Inflammatory macrophage treated with lipopolysaccharide for 1 hour (primary cell): ENCODE data around the gene ZNF516.

Experiments
- DNase-seq, 2 donors: peaks; one replicate each; pipeline ENCODE4 v3.0.0-alpha.2; 2020 to 2022

ZNF516 gene

DNA sequence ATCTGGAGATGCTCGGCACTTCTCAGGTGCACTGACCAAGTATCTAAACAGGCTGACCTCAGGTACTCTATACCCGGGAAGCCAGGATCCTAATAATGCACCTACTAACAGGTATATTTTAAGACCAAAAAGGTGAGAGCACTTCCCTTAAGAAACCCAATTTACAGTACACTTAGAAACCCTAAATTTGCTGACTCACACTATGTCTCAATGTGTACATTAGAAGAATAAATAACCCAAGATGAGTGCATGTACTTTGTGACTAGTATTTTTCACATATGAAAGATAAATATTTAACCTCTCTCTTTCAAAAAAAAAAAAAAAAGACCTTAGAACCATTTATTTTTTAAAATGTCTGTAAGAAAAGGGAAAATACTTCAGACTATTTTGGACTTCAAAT lies 118.8 kb downstream of the ZNF516 start:
- DNase-seq = no peak

GRCh38 chr18:76374330-76375281 lies 120.4 kb downstream of the ZNF516 start:
- no peak for DNase-seq

DNA sequence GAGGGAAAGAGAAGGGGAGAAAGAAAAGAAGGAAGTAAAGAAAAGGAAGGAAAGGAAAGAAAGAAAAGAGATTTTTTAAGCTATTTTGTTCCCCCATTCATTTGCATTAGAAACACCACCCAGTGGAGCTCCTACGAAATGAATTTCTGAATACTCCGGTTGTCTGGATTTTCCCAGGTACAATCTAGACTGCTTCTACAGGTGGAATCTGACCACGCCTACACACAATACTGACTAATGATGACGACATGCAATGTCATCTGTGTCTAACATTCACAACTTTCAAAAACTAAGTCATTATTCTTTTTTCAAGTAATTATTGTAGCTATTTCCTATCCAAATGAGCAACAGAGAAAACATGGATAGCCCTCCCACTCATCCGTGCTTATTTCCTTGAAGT lies 121.7 kb downstream of the ZNF516 start:
- no peak for DNase-seq

- no peak for DNase-seq
Measured at GRCh38 chr18:76371301-76372203, 123.5 kb downstream of the ZNF516 start.

GRCh38 chr18:76370686-76371085 lies 124.4 kb downstream of the ZNF516 start:
- no peak for DNase-seq

- DNase-seq = no peak
Measured at GRCh38 chr18:76370201-76370600, 124.8 kb downstream of the ZNF516 start.

DNA sequence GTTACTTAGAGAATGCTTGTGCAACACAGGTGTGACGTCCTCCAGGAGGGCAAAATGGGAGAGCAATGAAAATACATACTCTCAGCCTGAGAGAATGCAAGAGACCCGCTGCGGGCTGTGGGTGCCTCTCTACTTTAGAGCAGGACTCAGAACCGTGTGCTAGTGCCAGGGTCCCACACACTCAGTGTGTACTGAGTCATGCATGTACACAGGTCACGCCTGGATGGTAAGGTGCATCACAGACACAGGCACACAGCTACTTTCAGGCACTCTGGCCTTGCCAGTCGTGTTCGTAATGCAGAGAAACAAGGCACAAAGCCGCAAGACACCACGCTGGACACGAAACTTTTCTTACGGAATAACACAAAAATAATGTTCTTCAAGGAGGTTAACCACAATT lies 125.3 kb downstream of the ZNF516 start:
- DNase-seq = no peak

DNA sequence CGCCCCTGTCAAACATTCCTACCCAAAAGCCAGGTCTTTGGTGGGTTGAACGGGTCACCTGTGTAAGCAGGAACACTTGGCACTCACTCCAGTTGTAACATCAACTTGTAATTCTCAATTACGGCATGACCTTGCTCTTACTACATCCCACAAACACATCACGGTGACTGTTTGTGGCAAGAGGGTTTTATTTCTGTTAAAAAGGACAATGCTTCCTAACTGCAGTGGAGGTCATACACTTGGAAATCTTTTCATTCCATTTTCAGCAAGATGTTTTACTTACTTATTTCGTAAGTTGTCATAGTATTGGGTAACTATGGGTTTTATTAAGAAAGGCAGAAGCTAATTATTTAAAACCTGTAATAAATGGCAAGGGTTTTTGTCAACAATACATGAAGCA lies 126.1 kb downstream of the ZNF516 start:
- DNase-seq = no peak

DNA sequence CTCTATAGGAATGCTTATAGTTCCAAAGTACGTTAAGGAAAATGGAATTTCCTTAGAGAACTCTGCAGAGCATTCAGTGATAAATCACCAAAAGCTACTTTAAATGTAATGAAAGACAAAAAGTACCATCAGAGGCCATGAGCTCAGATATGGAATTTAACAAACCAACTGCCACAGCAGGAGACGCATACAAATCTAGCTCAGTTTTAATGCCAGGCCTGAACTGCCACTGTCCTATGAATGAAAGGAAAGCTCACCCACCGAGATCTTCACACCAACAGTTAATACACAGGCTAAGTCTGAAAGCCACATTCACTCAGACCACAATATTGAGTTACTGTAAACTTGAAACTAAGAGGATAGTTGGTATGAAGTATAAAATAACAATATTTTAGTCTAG lies 126.8 kb downstream of the ZNF516 start:
- no peak for DNase-seq

GRCh38 chr18:76367168-76368125 lies 127.6 kb downstream of the ZNF516 start:
- no peak for DNase-seq

GRCh38 chr18:76365561-76365960 lies 129.5 kb downstream of the ZNF516 start:
- DNase-seq = no peak

- no peak for DNase-seq
Measured at GRCh38 chr18:76364282-76365259, 130.5 kb downstream of the ZNF516 start.

- no peak for DNase-seq
Measured at GRCh38 chr18:76363436-76364120, 131.5 kb downstream of the ZNF516 start.

DNA sequence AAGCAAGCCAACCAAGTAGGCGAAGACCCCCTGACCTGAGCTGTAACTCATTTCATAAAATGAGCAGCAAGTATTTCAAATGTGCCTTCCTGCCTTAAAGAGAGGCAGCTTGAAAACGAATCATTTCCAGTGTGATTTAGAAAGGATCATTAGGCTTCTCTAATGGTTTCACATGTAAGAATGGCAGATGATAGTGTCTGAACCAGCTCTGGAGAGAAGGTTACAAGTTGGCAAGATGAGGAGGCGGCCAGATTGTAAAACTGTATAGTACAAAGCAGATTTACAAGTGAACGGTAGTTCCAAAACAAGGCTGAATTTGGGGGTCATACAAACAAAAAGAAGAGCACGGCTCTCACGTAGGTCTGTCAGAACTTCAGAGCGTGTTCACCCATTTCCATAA lies 132.4 kb downstream of the ZNF516 start:
- DNase-seq = no peak

DNA sequence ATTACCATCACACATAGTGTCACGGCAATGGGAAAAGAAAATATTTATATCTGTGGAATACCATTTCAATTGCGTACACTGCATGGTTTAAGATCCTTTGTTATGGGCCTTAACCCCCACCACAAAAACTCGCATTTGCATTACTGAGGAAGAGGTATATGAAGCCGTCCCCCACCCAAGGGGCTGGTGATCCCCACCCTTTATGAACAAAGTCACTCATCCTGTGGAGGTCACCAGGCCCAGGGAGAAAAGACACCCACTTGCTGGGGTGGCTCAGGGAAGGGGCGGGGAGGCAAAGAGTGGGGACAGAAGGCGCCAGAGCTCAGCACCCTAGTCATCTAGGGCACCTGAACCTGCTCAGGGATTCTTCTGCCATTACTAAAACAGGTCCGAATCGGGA lies 133.8 kb downstream of the ZNF516 start:
- no peak for DNase-seq

- DNase-seq = no peak
Measured at GRCh38 chr18:76359909-76360308, 135.1 kb downstream of the ZNF516 start.

GRCh38 chr18:76358774-76359173 lies 136.3 kb downstream of the ZNF516 start:
- no peak for DNase-seq

DNA sequence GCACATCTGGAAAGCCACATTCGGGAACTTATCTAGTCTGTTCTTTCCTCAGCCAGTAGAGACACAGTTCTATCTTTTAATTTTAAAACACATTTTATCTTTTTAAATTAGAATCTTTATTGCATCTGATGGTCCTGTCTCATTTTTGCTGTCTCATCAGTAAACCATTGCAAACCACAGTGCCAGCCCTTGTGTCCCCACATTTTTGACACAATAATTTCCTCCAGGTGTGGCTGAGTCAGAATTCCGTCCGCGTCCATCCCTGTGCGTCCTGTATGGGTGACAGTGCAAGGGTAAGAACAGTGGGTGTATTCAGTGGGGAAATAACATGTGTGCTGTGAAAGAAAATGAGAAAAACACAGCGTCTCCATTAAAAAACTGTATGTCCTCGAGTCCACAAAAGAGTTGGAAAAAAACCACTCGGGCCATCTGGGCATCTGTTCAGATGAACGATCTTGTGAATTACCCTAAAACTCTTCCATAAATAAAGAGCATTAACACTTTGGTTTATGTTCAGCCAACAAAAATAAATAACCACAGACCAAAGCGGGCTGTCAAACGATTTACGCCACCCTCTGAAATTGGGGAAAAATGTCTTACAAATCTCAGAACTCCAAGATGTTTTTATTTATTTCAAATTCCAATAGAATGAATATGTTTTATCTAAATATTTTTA lies 137.3 kb downstream of the ZNF516 start:
- no peak for DNase-seq

GRCh38 chr18:76357174-76357573 lies 137.9 kb downstream of the ZNF516 start:
- no peak for DNase-seq

- DNase-seq = no peak
Measured at GRCh38 chr18:76356666-76357065, 138.4 kb downstream of the ZNF516 start.
